ACC112 (cell line): ENCODE measurements around the gene GRAMD4.

Experiments used
- H2AFZ ChIP-seq: fragments of 200-600 bp; sonication (generic); one replicate; pipeline ENCODE4 v1.6.0; 2017; ENCODE audit warnings: antibody characterized with exemption, low read length; ENCODE audit not compliant: unreplicated experiment
- H3K27ac ChIP-seq: fragments of 200-600 bp; sonication (generic); 2 replicates; pipeline ENCODE4 v1.5.1; 2014; ENCODE audit warnings: low read depth, mild to moderate bottlenecking, antibody characterized with exemption, low read length, moderate library complexity
- H3K27me3 ChIP-seq: fragments of 200-600 bp; sonication (generic); 2 replicates; pipeline ENCODE4 v1.6.1; 2014; ENCODE audit warnings: mild to moderate bottlenecking, antibody characterized with exemption, low read length, moderate library complexity, mixed read lengths; ENCODE audit not compliant: insufficient read depth
- H3K36me3 ChIP-seq: fragments of 200-600 bp; sonication (generic); 2 replicates; pipeline ENCODE4 v1.6.1; 2016; ENCODE audit warnings: mild to moderate bottlenecking, antibody characterized with exemption, low read length, moderate library complexity, mixed read lengths; ENCODE audit not compliant: insufficient read depth
- H3K4me1 ChIP-seq: fragments of 200-600 bp; sonication (generic); one replicate; pipeline ENCODE4 v1.6.1; 2016; ENCODE audit warnings: low read length, mixed read lengths; ENCODE audit not compliant: insufficient read depth, unreplicated experiment, control insufficient read depth
- H3K4me3 ChIP-seq: fragments of 200-600 bp; sonication (generic); 2 replicates; pipeline ENCODE4 v1.5.1; 2014; ENCODE audit warnings: mild to moderate bottlenecking, low read depth, low read length
- H3K79me2 ChIP-seq: fragments of 200-600 bp; sonication (generic); one replicate; pipeline ENCODE4 v1.6.0; 2016; ENCODE audit warnings: low read length; ENCODE audit not compliant: control insufficient read depth, unreplicated experiment, insufficient read depth

Gene GRAMD4

DNA sequence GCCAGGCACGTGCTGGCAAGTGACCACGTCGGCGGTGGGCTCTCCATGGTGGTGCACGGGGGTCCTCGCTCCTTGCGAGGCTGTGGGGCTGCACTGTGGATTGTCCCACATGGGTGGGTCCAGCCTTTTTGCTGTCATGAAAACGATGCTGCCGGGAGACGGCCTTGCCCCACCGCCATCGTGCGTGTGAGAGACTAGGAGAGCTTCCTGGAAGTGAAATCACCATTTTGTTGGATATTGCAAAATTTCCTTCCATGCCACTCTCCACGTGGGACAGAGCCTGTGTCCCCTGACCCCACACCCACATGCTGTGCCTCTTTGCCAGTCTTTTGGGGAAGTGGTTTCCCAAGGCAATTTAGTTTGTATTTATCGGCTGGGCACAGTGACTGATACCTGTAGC lies 18.2 kb upstream of the GRAMD4 start:
- Histone ChIP-seq H3K4me3 (no peak overlapping the region), H3K79me2 (no peaks in the 10 kb centered on the region), H3K4me1 (no peaks in the 10 kb centered on the region), H3K36me3 (no peaks in the 10 kb centered on the region), H2AFZ (no peak overlapping the region), H3K27ac (no peak overlapping the region), H3K27me3 (no peaks in the 10 kb centered on the region)

GRCh38 chr22:46604306-46604690 lies 15.9 kb upstream of the GRAMD4 start:
- Histone ChIP-seq H3K4me3 (no peak overlapping the region), H3K27me3 (no peaks in the 10 kb centered on the region), H3K79me2 (no peaks in the 10 kb centered on the region), H2AFZ (no peak overlapping the region), H3K36me3 (no peaks in the 10 kb centered on the region), H3K27ac (no peak overlapping the region), H3K4me1 (no peaks in the 10 kb centered on the region)

GRCh38 chr22:46605117-46605516 lies 15.1 kb upstream of the GRAMD4 start:
- Histone ChIP-seq H3K4me1 (no peaks in the 10 kb centered on the region), H3K4me3 (no peak overlapping the region), H3K27ac (no peak overlapping the region), H3K79me2 (no peaks in the 10 kb centered on the region), H3K27me3 (no peaks in the 10 kb centered on the region), H2AFZ (no peak overlapping the region), H3K36me3 (no peaks in the 10 kb centered on the region)

DNA sequence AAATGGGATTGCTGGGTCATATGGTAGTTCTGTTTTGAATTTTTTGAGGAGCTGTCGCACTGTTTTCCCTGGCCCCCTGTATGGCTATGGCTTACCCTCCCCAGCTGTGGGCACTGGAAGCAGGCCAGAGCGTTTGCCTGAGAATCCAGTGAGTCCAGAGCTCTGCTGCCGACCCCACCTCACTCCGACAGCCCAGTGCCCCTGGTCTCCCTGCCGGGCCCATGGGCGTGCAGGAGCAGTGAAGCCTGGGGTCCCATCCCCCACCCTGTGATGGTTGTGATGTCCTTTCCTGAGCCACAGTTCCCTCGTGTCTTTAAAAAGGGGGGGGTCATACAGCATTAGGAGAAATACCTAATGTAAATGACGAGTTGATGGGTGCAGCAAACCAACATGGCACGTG lies 13.3 kb upstream of the GRAMD4 start:
- Histone ChIP-seq H3K79me2 (no peaks in the 10 kb centered on the region), H3K4me1 (no peaks in the 10 kb centered on the region), H3K27me3 (no peaks in the 10 kb centered on the region), H3K36me3 (no peaks in the 10 kb centered on the region), H3K27ac (no peak overlapping the region), H2AFZ (no peak overlapping the region), H3K4me3 (no peak overlapping the region)

- H3K4me1 ChIP-seq = no peaks in the 10 kb centered on the region
These were observed 12.6 kb upstream of the GRAMD4 start for GRCh38 chr22:46607483-46608114.

GRCh38 chr22:46609175-46609690 lies 11.0 kb upstream of the GRAMD4 start:
- H3K27me3 ChIP-seq = no peaks in the 10 kb centered on the region
- no peak overlapping the region for H2AFZ ChIP-seq
- no peak overlapping the region for H3K27ac ChIP-seq
- H3K79me2 ChIP-seq = no peaks in the 10 kb centered on the region
- no peaks in the 10 kb centered on the region for H3K36me3 ChIP-seq
- no peaks in the 10 kb centered on the region for H3K4me1 ChIP-seq
- H3K4me3 ChIP-seq = no peak overlapping the region

More at GRCh38 chr22:46607483-46608114, 12.6 kb upstream of the GRAMD4 start:
- Histone ChIP-seq H3K27ac (no peak overlapping the region), H3K36me3 (no peaks in the 10 kb centered on the region), H3K79me2 (no peaks in the 10 kb centered on the region), H2AFZ (no peak overlapping the region), H3K4me3 (no peak overlapping the region), H3K27me3 (no peaks in the 10 kb centered on the region)

GRCh38 chr22:46609724-46610201 lies 10.4 kb upstream of the GRAMD4 start:
- H3K4me3 ChIP-seq = no peak overlapping the region
- no peak overlapping the region for H3K27ac ChIP-seq
- H3K36me3 ChIP-seq = no peaks in the 10 kb centered on the region
- no peaks in the 10 kb centered on the region for H3K79me2 ChIP-seq
- H2AFZ ChIP-seq = no peak overlapping the region
- no peaks in the 10 kb centered on the region for H3K27me3 ChIP-seq
- no peaks in the 10 kb centered on the region for H3K4me1 ChIP-seq

- Histone ChIP-seq H2AFZ (no peak overlapping the region), H3K79me2 (no peaks in the 10 kb centered on the region), H3K27ac (no peak overlapping the region), H3K36me3 (no peaks in the 10 kb centered on the region), H3K4me1 (no peaks in the 10 kb centered on the region), H3K4me3 (no peak overlapping the region), H3K27me3 (no peaks in the 10 kb centered on the region)
These were observed 9.8 kb upstream of the GRAMD4 start for GRCh38 chr22:46610356-46610755.

- no peak overlapping the region for H3K27ac ChIP-seq
- H3K79me2 ChIP-seq = no peaks in the 10 kb centered on the region
- H3K36me3 ChIP-seq = no peaks in the 10 kb centered on the region
- no peaks in the 10 kb centered on the region for H3K27me3 ChIP-seq
- no peaks in the 10 kb centered on the region for H3K4me1 ChIP-seq
- no peak overlapping the region for H3K4me3 ChIP-seq
- no peak overlapping the region for H2AFZ ChIP-seq
These were observed 9.0 kb upstream of the GRAMD4 start for GRCh38 chr22:46611189-46611588.

- Histone ChIP-seq H3K79me2 (no peaks in the 10 kb centered on the region), H3K4me1 (no peaks in the 10 kb centered on the region), H3K4me3 (no peak overlapping the region), H2AFZ (no peak overlapping the region), H3K36me3 (no peaks in the 10 kb centered on the region), H3K27me3 (no peaks in the 10 kb centered on the region), H3K27ac (no peak overlapping the region)
These were observed 7.8 kb upstream of the GRAMD4 start for GRCh38 chr22:46612341-46612903.

DNA sequence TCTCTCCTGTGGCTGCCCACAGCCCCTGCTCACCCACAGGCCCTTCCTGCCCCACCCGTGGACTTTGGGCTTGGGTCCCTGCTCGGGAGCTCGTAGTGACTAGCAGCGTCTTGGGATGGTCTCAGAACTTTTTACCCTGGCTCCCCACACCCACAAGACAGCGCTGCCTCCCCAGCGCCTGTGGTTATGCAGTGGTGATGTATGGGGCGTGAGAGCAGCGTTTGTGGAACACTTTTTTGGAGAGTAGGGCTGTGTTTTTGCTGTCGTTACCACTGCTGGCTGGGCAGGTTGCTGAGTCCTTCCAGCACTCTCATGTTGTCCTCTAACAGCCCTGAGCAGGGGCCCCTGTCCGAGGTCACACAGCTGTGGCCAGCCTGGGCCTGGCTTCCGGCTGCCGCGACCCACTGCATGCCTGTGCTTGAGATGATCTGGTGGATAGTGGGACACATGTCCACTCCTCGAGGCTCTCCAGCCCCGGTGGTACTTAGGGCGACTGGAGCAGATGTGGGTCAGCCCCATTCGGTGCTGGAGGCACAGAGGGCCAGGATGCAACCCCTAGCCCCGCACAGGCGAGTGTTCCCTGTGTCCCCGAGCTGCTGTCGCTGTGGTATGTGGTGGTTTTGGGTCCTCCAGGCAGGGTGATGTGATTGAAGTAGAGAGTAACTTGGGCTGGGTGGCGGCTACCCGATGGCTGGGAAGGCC lies 7.1 kb upstream of the GRAMD4 start:
- no peaks in the 10 kb centered on the region for H3K79me2 ChIP-seq
- no peak overlapping the region for H3K4me3 ChIP-seq

More for the DNA sequence above, 7.1 kb upstream of the GRAMD4 start:
- Histone ChIP-seq H3K27me3 (no peaks in the 10 kb centered on the region), H3K36me3 (no peaks in the 10 kb centered on the region), H3K27ac (no peak overlapping the region), H3K4me1 (no peaks in the 10 kb centered on the region), H2AFZ (no peak overlapping the region)
